Measurements from ENCODE around the gene SPSB4.

DNA sequence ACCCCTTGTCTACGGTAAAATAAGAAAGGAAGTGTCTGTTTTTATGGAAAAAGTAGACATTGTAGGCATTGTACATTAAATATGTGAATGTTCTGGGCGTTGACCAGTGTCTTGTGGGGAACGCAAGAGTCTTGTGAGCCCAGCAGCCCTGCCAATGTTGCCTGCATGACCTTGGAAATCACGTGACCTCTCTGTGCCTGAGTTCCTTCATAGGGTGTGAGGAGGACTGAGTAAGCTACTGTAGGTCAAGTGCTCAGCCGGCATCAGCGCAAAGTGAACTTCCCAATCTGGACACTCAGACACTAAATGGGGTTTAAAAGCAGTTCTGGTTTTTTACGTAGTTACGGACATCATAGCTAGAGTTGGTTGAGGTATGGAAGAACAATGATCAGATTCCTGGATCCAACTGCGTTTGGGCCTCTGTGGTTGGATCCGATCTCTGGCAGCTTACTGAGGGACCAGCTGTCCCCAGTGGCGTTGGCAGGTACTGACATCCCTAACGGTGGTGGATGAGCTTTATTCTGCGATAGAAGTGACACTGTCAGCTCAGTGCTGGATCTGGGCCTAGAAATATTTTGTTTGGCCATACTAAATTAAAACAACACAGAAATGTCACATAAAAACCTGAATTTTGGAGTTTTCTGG lies 63.8 kb downstream of the SPSB4 start:
- TF ChIP-seq POLR2A (IDR thresholded peaks at IDR 0.05): no peak
- TF ChIP-seq POLR2AphosphoS5 (IDR thresholded peaks at IDR 0.05): no peak
- TF ChIP-seq, protein P1, sequence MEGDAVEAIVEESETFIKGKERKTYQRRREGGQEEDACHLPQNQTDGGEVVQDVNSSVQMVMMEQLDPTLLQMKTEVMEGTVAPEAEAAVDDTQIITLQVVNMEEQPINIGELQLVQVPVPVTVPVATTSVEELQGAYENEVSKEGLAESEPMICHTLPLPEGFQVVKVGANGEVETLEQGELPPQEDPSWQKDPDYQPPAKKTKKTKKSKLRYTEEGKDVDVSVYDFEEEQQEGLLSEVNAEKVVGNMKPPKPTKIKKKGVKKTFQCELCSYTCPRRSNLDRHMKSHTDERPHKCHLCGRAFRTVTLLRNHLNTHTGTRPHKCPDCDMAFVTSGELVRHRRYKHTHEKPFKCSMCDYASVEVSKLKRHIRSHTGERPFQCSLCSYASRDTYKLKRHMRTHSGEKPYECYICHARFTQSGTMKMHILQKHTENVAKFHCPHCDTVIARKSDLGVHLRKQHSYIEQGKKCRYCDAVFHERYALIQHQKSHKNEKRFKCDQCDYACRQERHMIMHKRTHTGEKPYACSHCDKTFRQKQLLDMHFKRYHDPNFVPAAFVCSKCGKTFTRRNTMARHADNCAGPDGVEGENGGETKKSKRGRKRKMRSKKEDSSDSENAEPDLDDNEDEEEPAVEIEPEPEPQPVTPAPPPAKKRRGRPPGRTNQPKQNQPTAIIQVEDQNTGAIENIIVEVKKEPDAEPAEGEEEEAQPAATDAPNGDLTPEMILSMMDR (IDR thresholded peaks at IDR 0.05): peak in 4 of 5 experiments; percentile 13 to 29 (median 23)
- no peak for TF ChIP-seq EP300 (IDR thresholded peaks at IDR 0.05; ENCODE audit: low read depth)

Measured in transverse colon (tissue), 4 donors.